DMS114 treated with DMSO at 0.1 percent for 48 hours (cell line): ENCODE results near the gene SIGLEC1.

ENCODE experiments used
- DNase-seq: peaks from one replicate; lab custom pipeline; 2025; ENCODE audit not compliant: unreplicated experiment; lab: John Stamatoyannopoulos, UW

The SIGLEC1 gene

DNA sequence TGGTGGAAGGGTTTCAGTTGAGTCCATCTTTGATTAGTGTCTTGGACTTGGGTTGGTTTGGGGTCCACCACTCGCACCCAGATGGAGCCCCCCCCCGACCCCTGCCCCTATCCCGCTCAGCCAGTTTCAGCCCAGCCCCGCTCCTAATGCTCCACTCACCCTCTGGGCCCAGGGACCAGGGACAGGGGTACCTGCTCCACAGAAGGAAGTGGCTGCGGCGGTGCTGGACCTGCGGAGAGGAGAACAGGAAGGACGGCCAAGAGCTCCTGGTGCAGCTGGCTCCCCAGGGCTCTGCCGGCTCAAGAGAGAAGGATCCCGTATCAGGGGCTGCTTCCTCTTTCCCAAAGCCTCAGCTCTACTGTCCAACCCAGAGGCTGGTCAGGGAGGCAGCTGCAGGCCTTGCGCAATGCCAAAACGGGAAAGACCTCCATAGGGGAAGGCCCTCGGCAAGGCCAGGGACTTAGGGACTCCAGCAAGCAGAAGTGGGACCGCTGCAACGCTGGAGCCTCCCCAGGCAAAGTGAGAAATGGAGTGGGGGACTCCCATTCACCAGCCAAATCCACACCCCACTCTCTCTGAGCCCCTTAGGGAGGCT is at the start of gene SIGLEC1:
SIGLEC1 (minus strand) TSS at position 322 of the 595 bp plus-strand sequence. CDS start 5,472 bp downstream, outside the sequence.
- no peak for DNase-seq

DNA sequence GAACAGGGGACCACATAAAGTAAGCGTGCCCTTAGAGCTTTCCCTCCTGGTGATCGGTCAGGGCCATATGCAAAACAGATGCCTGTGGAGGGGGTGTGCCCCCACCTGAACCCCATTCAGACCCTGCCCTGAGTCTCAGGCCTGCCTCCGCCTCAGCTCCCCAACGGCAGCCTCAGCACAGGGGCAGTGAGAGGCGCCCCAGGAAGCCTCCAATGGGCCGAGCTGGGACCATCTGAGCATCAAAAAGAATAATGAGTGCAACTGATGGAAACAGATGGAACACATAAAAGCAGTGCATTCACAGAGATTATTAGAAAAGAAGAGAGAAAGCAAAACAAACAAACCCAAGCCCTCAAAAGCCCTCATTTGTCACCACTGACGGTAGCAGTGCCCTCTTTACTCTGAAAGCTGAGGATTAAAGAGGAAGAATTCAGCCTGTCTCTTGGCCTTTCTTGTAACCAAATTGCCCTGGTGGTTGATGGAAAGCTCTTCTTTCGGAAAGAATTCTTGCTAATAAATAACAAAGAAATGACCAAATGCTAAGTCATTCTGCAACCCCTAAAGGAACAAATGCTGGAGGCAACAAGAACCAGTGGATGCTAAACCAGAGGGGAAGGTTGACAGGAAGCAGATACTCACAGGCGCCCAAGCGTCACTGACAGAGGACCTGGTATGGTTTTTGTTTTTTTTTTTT is 48.4 kb upstream of the SIGLEC1 start:
- DNase-seq, result no peak

DNA sequence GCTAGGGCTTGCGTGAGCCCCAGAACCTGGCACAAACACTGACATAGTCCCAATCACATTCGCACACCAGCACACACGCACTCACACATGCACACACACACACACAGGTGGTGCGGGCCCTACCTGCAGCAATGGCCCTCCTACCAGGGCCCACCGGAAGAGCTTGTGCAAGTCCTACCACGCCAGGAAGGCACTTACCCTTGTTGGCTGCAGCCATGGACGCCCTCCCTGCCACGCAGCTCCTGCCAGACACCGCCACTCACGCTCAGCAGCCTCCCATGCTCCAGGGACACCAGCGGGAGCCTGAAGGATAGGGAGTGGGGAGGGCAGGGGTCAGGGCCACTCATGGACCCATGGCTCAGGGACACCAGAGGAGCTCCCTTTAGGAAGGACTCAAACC is 47.5 kb upstream of the SIGLEC1 start:
- no peak for DNase-seq

GRCh38 chr20:3759316-3759823 is 47.0 kb upstream of the SIGLEC1 start:
- no peak for DNase-seq

DNA sequence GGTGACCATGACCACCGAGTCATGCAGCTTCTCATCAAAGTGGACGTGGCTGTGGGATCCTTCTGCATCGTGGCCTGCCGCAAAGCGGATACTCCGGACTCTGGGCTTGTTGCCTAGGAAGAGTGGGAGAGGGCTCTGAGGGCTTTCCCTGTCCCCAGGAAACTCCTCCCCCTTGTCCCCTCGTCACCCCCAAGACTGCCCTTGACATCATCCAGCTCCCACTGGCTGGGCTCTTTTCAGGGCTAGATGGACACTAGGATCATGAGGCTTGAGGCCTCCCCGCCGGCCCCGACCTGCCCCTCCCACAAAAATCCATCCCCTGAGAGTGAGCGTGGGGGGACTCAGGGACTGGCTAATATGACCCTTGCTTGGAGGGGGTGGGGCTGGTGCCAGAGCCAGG is 46.2 kb upstream of the SIGLEC1 start:
- no peak for DNase-seq

DNA sequence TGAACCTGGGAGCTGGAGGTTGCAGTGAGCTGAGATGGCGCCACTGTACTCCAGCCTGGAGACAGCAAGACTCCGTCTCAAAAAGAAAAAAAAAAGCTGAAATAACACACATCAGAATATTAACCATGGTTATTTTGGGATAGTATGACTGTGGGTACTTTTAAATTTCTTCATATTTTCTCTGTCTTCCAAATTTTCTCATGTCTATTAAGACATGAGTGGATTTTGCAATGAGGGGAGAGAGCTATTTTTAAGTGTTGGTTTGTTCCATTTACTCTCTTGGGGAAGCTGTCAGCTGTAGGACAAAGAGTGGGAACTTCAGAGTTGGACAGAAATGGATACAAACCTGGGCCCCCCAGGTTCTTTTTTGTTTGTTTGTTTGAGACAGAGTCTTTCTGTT is 44.9 kb upstream of the SIGLEC1 start:
- DNase-seq, result no peak

DNA sequence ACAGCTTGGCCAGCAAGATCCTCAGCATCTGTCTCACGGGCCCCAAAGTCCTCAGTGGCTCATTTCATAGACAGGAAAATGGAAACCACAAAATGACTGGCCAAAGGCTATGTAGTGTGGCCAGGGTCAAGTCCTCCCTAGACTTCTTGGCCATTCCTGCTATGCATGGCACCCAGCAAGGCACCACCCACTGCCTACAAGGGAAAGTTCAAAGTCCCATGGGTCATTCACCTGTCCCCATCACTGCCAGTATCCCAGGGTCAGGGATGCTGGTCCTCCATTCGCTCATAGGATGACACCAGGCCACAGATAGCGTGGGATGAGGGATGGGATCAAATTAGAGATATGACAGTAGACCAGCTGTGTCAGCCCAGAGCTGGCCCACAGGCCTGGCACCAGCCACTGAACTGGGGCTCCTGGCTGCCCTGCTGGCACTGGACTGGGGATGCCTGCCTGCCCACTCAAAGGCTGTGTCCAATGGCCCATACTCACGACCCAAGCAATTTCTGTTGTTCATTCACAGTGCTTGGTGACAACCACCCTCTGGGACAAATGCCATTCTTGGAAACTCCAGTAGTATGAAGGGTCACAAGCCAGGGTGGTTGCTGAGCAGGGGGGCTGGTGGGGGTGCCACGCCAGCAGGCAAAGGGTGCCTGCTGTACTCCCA is 43.5 kb upstream of the SIGLEC1 start:
- no peak for DNase-seq

DNA sequence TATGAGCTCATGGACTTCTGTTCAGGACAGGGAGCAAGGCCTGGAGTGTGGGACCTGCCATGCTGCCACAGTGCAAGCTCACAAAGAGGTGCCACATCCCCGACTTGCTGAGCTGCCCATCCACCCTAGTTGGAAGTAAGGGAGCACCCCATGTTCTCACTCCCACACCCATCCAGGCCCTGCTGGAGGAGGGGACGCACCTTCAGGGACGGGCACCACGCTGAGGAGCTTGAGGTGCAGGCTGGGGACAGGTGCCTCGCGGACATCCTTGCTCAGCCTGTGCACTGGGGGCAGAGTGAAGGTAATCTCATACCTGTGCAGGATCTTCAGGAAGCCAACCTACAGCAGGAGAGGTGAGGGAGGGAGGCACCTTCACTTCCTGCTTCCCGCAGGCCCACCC is 42.9 kb upstream of the SIGLEC1 start:
- DNase-seq, result no peak

DNA sequence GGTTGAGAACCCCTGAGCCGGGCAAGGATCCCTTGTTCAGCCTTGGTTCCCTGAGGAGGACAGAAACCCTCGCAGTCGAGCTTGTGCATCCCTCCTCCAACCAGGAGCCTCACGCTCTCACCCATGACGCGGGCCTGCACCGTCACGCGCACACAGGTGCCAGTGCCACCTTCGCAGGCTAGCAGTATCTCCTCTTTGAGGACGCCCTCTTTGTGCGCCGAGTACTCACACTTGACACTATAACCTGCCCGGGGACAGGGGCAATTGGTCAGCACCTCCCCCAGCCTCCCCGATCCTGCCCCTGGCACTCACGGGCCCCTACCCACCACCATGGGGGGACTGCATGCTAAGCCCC is 41.9 kb upstream of the SIGLEC1 start:
- DNase-seq, result no peak

GRCh38 chr20:3753501-3754275 is 41.3 kb upstream of the SIGLEC1 start:
- DNase-seq, result no peak

- DNase-seq, result peak; percentile 17
Observed at GRCh38 chr20:3753098-3753497, 40.7 kb upstream of the SIGLEC1 start.

DNA sequence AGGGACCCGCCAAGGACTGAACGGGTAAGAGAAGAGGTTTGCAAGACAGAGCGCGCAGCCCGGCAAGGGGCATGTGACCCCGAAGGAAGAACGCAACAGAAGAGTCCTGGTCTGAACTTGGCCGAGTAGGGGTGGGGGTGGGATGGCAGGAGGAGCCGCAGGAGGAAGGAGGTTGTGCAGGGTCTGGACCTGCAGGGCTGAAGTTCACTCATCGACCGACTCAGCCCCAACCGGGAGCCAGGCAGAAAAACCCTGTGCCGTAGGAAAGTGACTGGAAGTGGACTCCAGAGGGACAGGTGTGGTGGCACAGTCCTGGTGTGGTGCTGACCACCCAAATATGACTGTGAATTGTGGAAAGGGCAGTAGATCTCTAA is 40.0 kb upstream of the SIGLEC1 start:
- no peak for DNase-seq

GRCh38 chr20:3751675-3752385 is 39.4 kb upstream of the SIGLEC1 start:
- no peak for DNase-seq

DNA sequence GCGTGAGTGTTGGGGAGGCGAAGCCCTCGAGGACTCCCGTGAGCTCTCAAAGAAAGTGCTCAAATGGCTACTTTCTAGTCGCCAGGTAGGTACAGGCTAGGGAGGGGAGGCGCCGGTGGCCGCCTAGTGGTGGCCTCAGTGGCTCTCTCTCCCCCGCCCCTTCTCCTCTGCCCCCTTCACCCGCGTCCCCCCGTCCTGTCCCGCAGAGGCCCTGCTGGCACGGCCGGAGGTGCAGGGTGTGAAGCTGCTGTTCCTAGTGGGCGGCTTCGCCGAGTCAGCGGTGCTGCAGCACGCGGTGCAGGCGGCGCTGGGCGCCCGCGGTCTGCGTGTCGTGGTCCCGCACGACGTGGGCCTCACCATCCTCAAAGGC is 38.9 kb upstream of the SIGLEC1 start:
- DNase-seq, result no peak

- DNase-seq, result no peak
Observed at GRCh38 chr20:3749689-3750531, 37.5 kb upstream of the SIGLEC1 start.

- DNase-seq, result no peak
Observed at GRCh38 chr20:3749087-3749688, 36.8 kb upstream of the SIGLEC1 start.

GRCh38 chr20:3748073-3748472 is 35.7 kb upstream of the SIGLEC1 start:
- no peak for DNase-seq

DNA sequence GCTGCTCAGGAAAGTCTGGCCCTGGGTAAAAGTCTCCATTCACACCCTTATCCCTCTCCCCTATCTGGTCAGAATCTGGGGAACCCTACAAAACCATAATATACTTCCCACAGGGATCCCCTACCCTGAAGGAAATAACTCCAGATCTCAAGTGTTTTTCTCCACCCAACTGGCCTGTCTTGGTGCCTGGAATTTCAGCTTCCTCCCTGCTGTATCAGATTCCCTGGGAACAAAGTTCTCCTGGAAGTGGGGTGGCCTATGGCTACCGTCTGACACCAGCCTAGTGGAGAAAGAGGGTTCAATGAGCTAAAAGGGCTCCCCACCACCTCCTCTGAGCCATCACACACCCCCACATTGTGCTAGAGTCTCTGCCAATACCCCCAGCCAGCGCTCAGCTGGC is 35.1 kb upstream of the SIGLEC1 start:
- no peak for DNase-seq

DNA sequence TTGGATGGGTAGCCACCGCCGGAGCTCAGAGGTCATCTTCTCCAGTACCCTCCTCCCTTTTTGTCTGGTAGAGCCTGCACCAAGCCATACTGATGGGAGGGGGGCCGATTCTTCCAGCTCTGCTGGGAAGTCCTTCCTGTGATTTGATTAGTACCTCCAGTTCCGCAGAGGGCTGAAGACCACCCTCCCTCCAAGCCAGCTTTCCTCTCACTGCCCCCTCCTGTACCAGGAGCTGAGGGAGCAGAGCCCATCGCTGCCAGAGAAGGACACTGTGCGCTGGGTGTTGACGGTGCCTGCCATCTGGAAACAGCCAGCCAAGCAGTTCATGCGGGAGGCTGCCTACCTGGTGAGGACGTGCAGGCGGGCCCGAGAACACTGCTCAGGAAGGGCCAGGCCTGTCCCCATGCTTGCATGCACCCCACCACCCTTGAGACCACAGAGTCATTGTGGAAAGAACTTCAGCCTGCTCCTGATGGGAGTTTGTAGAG is 33.3 kb upstream of the SIGLEC1 start:
- no peak for DNase-seq
